GM23338 (cell line): ENCODE results near the gene OGDHL. TPM values are rescaled to one million over a fixed set of nuclear protein-coding genes. Genes with fewer than 3 reads are reported as not detected.

ENCODE experiments used
- ATAC-seq: fragments of 200-7000 bp; cut with Tn5 transposase; 3 replicates; pipeline ENCODE4 v1.9.1; 2020
- DNase-seq: peaks from one replicate; pipeline ENCODE4 v3.0.0-alpha.2; 2015; ENCODE audit warnings: low spot score
- H2AFZ ChIP-seq: fragments of 200-600 bp; sonication (generic); 2 replicates; pipeline ENCODE4 v1.8.0; 2016; ENCODE audit warnings: antibody characterized with exemption, mild to moderate bottlenecking, moderate library complexity
- H3F3A ChIP-seq: fragments of 200-600 bp; sonication (generic); replicated peaks from 2 replicates; pipeline ENCODE4 v1.8.0; 2017; ENCODE audit warnings: antibody characterized with exemption, mixed run types, low read depth
- H3K27ac ChIP-seq: fragments of 200-600 bp; sonication (generic); 2 replicates; pipeline ENCODE4 v1.6.1; 2016; ENCODE audit warnings: low read depth
- H3K27me3 ChIP-seq: fragments of 200-600 bp; sonication (generic); 2 replicates; pipeline ENCODE4 v1.8.0; 2016; ENCODE audit warnings: mild to moderate bottlenecking, mixed run types, moderate library complexity; ENCODE audit not compliant: insufficient read depth
- H3K36me3 ChIP-seq: fragments of 200-600 bp; sonication (generic); 2 replicates; pipeline ENCODE4 v1.8.0; 2016; ENCODE audit warnings: mild to moderate bottlenecking; ENCODE audit not compliant: insufficient read depth
- H3K4me1 ChIP-seq: fragments of 200-600 bp; sonication (generic); 2 replicates; pipeline ENCODE4 v1.8.0; 2016; ENCODE audit warnings: mild to moderate bottlenecking, moderate library complexity; ENCODE audit not compliant: insufficient read depth
- H3K4me2 ChIP-seq: fragments of 200-600 bp; sonication (generic); 2 replicates; pipeline ENCODE4 v1.7.1; 2017; ENCODE audit warnings: mixed run types
- H3K4me3 ChIP-seq: fragments of 200-600 bp; sonication (generic); 2 replicates; pipeline ENCODE4 v1.6.1; 2016; ENCODE audit warnings: mixed run types
- H3K79me2 ChIP-seq: fragments of 200-600 bp; sonication (generic); replicated peaks from 2 replicates; pipeline ENCODE4 v1.8.0; 2017; ENCODE audit warnings: mild to moderate bottlenecking; ENCODE audit not compliant: insufficient read depth
- H3K9me2 ChIP-seq: fragments of 200-600 bp; sonication (generic); 2 replicates; pipeline ENCODE4 v1.8.0; 2017; ENCODE audit not compliant: insufficient read depth
- H4K20me1 ChIP-seq: fragments of 200-600 bp; sonication (generic); replicated peaks from 2 replicates; pipeline ENCODE4 v1.8.0; 2017; ENCODE audit warnings: mild to moderate bottlenecking; ENCODE audit not compliant: insufficient read depth
- H3K27ac Mint-ChIP-seq: 2 replicates; pipeline ENCODE4 v1.8.0; 2020; ENCODE audit warnings: inconsistent platforms, mild to moderate bottlenecking, moderate library complexity, mixed read lengths
- H3K27me3 Mint-ChIP-seq: 3 replicates; pipeline ENCODE4 v1.8.0; 2022; ENCODE audit warnings: low read depth, mild to moderate bottlenecking, moderate library complexity, mixed read lengths, inconsistent platforms; ENCODE audit not compliant: insufficient read depth, poor library complexity
- H3K36me3 Mint-ChIP-seq: 3 replicates; pipeline ENCODE4 v1.8.0; 2021; ENCODE audit warnings: low read depth, mild to moderate bottlenecking, inconsistent platforms, moderate library complexity, mixed read lengths
- H3K4me1 Mint-ChIP-seq: 3 replicates; pipeline ENCODE4 v1.8.0; 2020; ENCODE audit warnings: mild to moderate bottlenecking, inconsistent platforms, mixed read lengths
- H3K4me3 Mint-ChIP-seq: 3 replicates; pipeline ENCODE4 v1.8.0; 2021; ENCODE audit warnings: moderate library complexity, mild to moderate bottlenecking, inconsistent platforms, mixed read lengths
- H3K9me3 Mint-ChIP-seq: 3 replicates; pipeline ENCODE4 v1.8.0; 2020; ENCODE audit warnings: moderate library complexity, mild to moderate bottlenecking, inconsistent platforms, mixed read lengths
- CREB1 ChIP-seq: fragments of 250-450 bp; sonication (Bioruptor Pico); IDR thresholded peaks from 2 replicates; pipeline ENCODE4 v1.5.0; 2020; ENCODE audit warnings: low read depth, mild to moderate bottlenecking, moderate library complexity
- CTCF ChIP-seq, 2 experiments: fragments of 200-600 bp in 1 of 2; sonication (generic) in 1 of 2; conservative IDR thresholded peaks; 2 replicates each; pipeline versions ENCODE4 v1.5.1 to v1.6.1; 2016 to 2017; ENCODE audit warnings: antibody characterized with exemption in 2 of 2, low read depth in 2 of 2, mild to moderate bottlenecking in 2 of 2, moderate library complexity in 1 of 2
- ETS1 ChIP-seq: IDR thresholded peaks from 2 replicates; pipeline ENCODE4 v1.6.1; 2016; ENCODE audit warnings: antibody characterized with exemption
- EZH2 ChIP-seq: fragments of 200-600 bp; sonication (generic); IDR thresholded peaks from one replicate; pipeline ENCODE4 v1.8.0; 2017; ENCODE audit warnings: antibody characterized with exemption, mild to moderate bottlenecking, low read depth; ENCODE audit not compliant: unreplicated experiment
- EZH2phosphoT487 ChIP-seq: fragments of 200-600 bp; sonication (generic); IDR thresholded peaks from one replicate; pipeline ENCODE4 v1.8.1; 2018; ENCODE audit warnings: antibody characterized with exemption; ENCODE audit not compliant: unreplicated experiment
- JUNB ChIP-seq: IDR thresholded peaks from one replicate; pipeline ENCODE4 v1.6.1; 2016; ENCODE audit warnings: antibody characterized with exemption; ENCODE audit not compliant: unreplicated experiment
- NANOG ChIP-seq: IDR thresholded peaks from 2 replicates; pipeline ENCODE4 v1.6.1; 2016; ENCODE audit warnings: antibody characterized with exemption, borderline replicate concordance
- POLR2AphosphoS5 ChIP-seq: IDR thresholded peaks from 2 replicates; pipeline ENCODE4 v1.6.1; 2016; ENCODE audit warnings: antibody characterized with exemption, low read depth
- REST ChIP-seq: IDR thresholded peaks from one replicate; pipeline ENCODE4 v1.6.1; 2018; ENCODE audit warnings: antibody characterized with exemption; ENCODE audit not compliant: unreplicated experiment
- STAT1 ChIP-seq: IDR thresholded peaks from one replicate; pipeline ENCODE4 v1.6.1; 2016; ENCODE audit warnings: antibody characterized with exemption; ENCODE audit not compliant: unreplicated experiment
- ZNF114 ChIP-seq: fragments of 250-450 bp; sonication (Bioruptor Pico); IDR thresholded peaks from 2 replicates; pipeline ENCODE4 v1.5.0; 2020; ENCODE audit warnings: mild to moderate bottlenecking, moderate library complexity
- ZNF331 ChIP-seq: fragments of 250-450 bp; sonication (Bioruptor Pico); IDR thresholded peaks from 2 replicates; pipeline ENCODE4 v1.5.0; 2020; ENCODE audit warnings: low read depth, mild to moderate bottlenecking, moderate library complexity
- ZNF462 ChIP-seq: fragments of 250-450 bp; sonication (Bioruptor Pico); IDR thresholded peaks from 2 replicates; pipeline ENCODE4 v1.5.0; 2020; ENCODE audit warnings: mild to moderate bottlenecking, moderate library complexity
- polyA plus RNA-seq: library from polyadenylated mRNA; unstranded; fragments of >200 nt; fragmentation: Nextera tagmentation; extraction: Ambion mirVana; gene quantifications from 2 replicates; pipeline ENCODE4 v1.2.1, GENCODE V29; 2016
- total RNA-seq: library from RNA; depleted of rRNA; stranded (reverse); fragments of >200 nt; shearing (Covaris generic); gene quantifications from 2 replicates; pipeline ENCODE4 v1.2.3, GENCODE V29; 2014

Gene OGDHL
- total and polyA plus RNA-seq, 2 experiments from 2014 or later: 8.3 to 15.5 TPM

- no peak overlapping the region for H3K4me2 ChIP-seq
- DNase-seq: no peak
- no peak overlapping the region for H2AFZ ChIP-seq
- Mint-ChIP-seq H3K4me1 (no peaks in the 10 kb centered on the region; the same call in 2 of the 3 replicates), H3K27me3 (peaks cover 10% of the 10 kb centered on the region), H3K9me3 (no peaks in the 10 kb centered on the region; the same call in 2 of the 3 replicates), H3K36me3 (peaks cover 8% of the 10 kb centered on the region; the same call in 2 of the 3 replicates), H3K4me3 (no peak overlapping the region), H3K27ac (no peak overlapping the region)
- no peaks in the 10 kb centered on the region for H3K9me2 ChIP-seq
- H4K20me1 ChIP-seq: no peaks in the 10 kb centered on the region
- no peaks in the 10 kb centered on the region for H3K36me3 ChIP-seq
- no peaks in the 10 kb centered on the region for H3K79me2 ChIP-seq
- no peaks in the 10 kb centered on the region for H3F3A ChIP-seq
- H3K27ac ChIP-seq: no peak overlapping the region
- H3K4me3 ChIP-seq: no peak overlapping the region
- no peaks in the 10 kb centered on the region for H3K27me3 ChIP-seq
- TF ChIP-seq CTCF (conservative IDR thresholded peaks at IDR 0.05; ENCODE audit: low read depth in 2 of 2) (no peak), EZH2 (no peak), REST (no peak), POLR2AphosphoS5 (no peak), EZH2phosphoT487 (no peak), ZNF331 (CRISPR knock-in tag) (no peak), JUNB (no peak), ETS1 (no peak), CREB1 (CRISPR knock-in tag) (no peak), ZNF462 (CRISPR knock-in tag) (no peak), NANOG (no peak), ZNF114 (CRISPR knock-in tag) (no peak), STAT1 (no peak)
- no peaks in the 10 kb centered on the region for H3K4me1 ChIP-seq
- ATAC-seq: no peak
Measured at GRCh38 chr10:49736564-49737113, 25.5 kb downstream of the OGDHL start.
